NAMALWA (cell line): Measurements from ENCODE around the gene SPEN.
"Not testable (repeated sequence)": the region's sequence is repeated elsewhere in the genome, so short reads cannot be mapped to it uniquely, and the experiment has no call there.

ENCODE experiments used
- DNase-seq: peaks from one replicate; pipeline ENCODE4 v3.0.0-alpha.2; 2015; ENCODE audit warnings: low spot score

SPEN gene

DNA sequence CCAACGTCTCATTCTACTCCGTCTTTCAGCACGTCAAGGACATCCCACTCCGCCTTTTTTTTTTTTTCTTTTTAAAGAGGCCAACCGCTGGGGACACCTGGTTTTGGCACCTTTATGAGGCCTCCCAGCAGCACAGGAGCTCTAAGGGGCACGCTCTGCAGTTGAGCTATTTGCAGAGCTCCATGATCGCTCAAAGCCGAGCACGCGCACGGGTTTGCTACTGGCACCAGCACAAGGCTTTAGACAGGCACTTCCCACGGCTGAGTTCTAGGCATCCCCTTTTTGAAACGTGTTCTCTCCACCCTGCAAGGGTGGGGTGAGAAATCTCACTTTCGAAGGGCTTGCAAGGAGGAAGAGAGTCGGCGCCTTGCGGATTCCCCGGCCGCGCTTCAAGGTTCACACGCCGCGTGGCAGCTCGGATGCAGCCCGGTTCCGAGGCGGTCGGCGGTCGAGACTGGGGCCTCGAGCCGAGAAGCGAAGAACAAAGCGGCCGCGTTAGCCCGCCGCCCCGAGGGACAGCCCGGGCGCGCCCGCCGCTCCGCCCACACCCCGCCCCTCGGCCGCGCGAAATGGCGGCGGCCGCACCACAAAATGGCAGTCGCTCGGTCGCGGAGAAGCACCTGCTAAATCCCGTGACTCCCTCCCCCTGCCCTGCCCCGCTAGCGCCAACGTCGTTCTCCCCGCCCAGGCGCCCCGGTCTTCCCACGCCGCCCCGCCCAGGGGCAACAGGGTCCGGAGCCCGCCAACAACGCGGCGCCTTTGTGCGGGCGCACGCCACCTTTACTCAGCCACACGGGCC, 12.9 kb upstream of the SPEN start:
- peak; percentile 96 for DNase-seq

DNA sequence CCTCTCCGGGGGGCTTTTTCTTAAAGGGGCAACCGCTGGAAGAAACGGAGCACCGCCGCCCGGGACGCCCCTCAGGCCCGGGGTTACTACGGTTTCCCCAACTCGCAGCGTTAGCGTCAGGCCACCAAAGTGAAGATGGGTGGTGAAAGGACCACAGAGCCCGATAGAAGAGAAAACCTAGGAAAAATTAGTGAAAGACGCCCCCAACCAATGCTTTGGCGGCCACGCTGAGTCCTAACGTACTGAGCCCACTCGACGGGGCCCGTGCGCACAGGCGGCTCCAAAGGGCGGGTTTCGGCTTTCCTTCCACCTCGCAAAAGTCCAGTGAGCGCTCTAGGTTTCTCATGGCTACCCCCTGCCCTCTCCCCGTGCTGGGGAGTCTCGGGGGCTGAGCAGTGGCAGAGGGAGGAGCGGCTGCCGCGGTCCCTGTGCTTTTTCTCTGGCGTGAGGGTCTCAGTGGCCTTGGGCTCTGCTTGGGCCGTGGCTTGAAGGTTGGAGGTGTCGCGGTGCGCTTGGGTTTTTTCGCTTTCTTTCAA, 12.2 kb upstream of the SPEN start:
- DNase-seq: no peak

DNA sequence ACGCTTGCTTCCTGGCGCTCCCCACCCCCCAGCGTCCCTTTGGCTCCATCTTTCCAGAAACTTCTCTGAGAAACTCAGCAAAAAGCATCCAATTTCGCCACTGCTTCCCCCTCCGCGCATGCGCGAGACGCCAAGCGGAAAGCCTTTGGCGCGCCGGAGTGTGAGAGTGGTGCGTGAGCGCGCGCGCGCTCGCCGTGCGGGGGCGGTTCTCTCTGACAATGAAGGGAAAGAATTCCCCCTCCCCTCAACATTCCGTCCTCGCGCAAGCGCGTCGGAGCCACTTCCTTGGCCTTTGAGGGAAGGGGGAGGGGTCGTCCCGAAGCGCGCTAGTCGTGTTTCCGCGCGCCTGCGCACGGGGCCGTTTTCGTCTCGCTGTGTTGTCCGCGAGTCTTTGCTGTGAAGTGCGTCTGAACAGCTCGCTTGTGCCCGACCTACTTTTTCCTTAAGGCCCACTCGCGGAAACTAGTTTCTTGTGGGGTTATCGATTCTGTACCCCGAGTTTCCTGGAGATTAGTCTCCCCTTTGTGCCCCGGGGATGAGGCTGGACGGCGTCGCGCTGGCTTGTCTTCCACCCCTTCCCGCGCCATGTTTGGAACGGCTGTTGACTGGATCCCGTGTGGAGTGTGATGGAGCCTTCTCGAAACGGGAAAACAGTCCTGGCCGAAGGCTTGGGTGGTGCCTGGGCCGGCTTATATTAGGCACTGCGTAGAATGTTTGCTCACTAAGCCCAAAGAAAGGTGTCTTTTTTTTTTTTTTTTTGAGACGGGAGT, 11.6 kb upstream of the SPEN start:
- DNase-seq: peak; percentile 99

DNA sequence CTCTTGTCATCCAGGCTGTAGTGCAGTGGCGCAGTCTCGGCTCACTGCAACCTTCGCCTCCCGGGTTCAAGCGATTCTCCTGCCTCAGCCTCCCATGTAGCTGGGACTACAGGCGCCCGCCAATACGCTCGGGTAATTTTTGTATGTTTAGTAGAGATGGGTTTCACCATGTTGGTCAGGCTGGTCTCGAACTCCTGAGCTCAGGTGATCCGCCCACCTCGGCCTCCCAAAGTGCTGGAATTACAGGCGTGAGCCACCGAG, 11.1 kb upstream of the SPEN start:
- DNase-seq: not testable (repeated sequence)

DNA sequence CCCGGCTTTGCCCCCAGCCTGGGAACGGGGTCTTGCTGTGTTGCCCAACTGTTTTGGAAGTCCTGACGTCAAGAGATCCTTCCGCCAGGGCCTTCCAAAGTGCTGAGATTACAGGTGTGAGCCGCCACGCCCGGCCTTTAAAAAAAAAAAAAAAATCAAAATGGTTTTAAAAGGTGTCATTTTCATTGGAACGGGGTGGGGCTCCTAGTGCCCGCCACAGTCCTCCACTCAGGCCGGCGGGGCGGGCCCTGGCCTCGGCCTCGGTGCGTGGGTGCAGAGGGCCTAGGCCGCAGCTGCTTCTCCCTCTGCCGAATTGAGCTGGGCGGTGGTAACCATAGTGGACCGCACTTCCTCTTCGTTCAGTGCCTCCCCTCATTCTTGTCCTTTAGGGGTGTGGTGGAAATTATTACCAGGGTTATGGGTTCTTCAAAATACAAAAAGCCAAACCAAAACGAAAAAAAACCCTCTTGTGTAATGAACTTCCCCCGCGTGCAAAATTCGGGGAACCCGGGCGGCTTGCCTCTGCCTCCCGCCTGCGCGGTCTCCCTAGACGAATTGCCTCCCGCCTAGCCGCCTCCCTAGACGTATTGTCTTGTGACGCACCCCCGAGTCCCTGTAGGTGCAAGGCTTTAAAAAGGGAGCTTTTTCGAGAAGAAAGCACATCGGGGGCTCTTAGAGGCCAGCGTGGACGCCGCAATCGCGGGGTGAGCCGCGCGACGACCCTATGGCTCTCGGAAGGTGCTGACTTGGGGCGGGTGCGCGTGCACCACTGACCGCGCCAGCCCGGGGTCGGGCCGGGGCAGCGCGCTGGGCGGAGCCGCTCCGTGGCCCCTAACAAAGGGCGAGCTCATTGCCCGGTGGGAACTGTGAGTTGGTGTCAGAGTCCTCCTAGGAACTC, 10.5 kb upstream of the SPEN start:
- DNase-seq: no peak

DNA sequence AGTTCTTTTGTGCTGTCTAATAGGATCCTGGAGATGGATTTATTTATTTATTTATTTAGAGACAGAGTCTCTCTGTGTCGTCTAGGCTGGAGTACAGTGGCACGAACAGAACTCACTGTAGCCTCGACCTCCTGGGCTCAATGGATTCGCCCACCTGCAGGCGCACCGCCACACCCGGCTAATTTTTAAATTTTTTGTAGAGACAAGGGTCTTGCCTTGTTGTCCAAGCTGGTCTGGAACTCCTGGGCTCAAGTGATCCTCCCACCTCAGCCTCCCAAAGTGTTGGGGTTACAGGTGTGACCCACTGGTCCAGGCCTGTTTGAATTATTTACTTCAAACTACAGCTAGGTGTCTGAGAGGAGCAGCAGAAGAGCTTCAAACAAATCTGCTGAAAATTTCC, 9.6 kb upstream of the SPEN start:
- DNase-seq: no peak

DNA sequence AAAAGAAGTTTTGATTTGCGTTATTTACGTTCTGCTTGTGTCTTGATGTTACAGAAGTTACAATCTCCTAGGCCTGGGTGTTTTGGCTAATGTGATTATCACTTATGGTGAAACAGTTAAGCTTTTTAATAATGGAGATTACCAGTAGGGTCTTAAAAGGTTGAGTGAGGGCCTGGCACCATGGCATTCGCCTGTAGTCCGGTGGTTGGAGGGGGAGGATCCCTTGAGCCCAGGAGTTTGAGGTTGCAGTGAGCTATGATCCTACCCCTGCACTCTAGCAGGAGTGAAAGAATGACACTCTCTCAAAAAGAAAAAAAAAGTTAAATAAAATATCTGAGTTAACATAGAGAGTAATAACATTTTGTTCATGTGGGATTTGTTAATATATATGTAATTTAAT, 8.8 kb upstream of the SPEN start:
- no peak for DNase-seq

DNA sequence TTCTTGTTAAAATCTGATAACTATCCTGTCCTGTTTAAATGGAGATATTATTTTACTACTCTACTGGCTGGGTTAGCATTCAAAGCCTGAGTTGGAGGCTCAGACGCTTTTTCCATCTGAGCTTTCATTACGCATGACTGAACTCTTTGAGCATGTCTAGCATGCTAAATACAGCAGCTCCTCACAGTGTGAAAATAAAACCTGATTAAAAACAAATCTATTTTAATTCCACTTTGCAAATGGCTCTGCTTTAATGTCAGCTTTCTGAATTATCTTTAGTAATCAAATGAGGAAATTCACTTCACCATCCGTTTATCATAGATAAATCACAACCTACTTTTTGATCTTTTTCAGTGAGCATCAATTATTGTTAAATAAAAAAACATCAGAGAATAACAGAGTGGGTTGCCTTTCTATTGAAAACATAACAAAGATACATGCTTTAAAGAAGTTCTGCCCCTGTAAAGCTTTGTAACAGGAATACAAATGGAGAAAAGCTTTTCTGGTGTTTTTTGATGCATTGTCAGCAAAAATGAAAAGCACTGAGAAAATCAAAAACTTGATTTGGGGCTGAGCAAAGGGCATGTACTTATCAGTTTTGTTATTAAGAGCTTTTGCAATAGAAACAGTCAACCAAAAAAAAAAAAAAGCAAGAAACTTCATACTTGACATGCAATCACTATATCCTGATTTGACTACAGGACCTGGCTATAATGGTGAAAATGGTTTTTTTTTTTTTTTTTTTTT, 3.5 kb upstream of the SPEN start:
- peak; percentile 91 for DNase-seq

DNA sequence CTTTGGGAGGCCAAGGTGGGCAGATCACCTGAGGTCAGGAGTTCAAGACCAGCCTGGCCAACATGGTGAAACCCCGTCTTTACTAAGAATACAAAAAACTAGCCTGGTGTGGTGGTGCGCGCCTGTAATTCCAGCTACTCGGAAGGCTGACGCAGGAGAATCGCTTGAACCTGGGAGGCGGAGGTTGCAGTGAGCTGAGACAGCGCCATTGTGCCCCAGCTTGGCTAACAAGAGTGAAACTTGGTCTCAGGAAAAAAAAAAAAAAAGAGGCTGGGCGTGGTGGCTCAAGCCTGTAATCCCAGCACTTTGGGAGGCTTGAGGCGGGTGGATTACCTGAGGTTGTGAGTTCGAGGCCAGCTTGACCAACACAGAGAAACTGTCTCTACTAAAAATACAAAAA, 1.5 kb upstream of the SPEN start:
- not testable (repeated sequence) for DNase-seq

DNA sequence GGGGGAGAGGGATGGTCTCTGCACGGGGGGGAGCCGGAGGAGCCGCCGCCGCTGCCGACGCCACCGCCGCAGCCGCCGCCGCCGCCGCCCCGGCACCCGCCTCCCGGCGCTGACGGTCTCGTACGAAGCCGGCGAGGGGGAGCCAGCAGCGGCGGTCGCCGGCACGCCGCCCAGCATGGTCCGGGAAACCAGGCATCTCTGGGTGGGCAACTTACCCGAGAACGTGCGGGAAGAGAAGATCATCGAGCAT, 311 bp downstream of the SPEN start:
- DNase-seq: no peak

DNA sequence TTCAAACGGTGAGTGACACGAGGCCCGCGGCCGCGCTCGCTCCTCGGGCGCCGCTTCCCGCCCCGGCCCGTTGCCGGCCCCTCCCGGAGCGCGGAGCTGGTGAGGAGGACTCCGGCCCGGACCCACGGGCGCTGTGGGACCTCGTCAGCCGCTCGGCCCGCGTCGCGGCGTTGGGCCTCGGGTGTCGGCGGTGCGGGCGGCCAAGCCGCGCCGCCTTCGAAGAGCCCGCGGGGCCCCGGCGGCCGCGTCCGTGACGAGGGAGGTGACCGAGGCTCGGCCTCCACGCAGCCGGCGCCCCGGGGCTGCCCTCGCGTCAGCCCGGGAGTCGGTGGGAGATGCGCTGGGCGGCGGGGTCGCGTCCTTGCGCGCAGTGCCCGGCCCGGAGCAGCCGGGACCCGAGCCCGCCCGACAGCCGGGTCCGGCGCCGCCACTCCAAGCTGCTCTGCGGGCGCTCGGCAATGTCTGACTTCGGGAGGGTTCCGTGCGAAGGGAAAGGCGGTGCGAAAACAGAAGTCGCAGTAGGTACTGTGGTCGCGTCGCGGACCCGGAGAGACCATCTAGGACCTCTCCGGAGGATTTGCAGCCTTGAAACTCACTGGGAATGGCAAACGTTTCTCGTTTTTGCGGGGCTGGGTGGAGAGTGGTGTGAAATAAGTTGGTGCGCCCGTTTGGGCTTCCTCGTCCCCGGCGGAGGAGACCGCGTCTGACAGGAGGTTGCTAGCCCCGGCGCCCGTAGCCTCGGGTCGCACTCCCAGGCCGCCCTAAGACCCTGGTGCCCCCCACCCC, 829 bp downstream of the SPEN start:
- peak; percentile 76 for DNase-seq

DNA sequence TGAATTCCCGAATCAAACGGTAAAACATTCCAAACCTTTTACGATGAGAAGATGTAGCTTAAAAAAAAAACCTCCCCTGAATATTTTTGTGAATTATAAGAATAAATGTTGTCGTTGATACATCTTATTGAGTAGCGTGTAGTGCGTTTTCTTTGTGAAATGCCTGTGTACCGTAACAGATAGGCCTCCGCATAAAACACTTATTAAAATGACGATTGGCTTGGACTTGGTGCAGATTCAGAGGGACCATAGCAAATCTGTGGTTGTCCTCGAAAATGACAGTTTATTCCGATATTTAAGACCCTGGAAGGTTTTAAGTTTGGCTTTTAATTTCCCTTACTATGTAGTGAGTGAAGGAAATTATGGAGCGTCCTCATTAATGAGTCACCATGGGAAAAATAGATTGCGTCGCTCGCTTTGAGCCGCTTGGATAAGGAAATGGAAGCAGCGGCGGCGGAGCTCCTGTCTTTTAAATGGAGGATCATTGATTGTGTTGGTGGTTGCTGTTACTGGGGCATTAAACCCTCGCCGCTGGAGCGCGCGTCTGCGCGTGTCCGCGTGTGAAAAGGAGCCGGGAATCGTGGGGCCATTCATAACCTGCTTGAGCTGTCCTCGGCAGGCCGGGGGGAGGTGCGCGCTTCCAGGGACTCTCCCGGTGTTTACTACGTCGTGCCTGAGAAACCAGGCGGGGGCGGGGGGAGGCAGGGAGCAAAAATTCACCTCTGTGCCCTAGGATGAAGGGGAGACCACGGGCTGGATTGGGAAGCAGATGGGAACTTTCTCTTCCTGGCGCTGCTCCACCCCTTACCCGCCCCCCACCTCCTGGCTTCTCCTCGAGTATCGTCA, 1.6 kb downstream of the SPEN start:
- peak; percentile 91 for DNase-seq

DNA sequence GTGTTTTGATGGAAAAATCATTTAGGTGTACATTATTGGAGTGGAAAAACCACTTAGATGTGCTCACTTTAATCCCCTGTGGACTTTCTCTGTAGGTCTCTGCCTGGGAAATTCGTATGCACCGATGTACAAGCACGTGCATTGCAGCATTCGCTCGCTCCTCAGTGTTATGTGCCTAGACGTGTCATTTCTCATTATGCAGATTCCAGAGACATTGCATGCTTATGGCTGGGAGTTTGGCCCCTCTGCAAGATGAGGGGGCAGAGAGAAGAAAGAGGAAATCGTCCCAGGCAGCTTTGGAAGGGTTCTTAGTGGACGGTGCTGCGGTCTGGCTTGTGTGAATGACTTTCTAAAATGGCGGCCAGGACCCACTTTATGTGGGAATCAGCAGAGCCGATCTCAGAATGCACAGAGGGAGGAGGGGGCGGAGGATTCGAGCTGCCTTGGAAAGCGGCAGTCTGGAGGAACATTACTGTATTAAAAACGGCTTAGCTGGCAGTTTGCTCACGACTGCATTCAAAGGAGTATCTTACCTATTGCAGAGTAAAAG, 2.3 kb downstream of the SPEN start:
- DNase-seq: peak; percentile 85

DNA sequence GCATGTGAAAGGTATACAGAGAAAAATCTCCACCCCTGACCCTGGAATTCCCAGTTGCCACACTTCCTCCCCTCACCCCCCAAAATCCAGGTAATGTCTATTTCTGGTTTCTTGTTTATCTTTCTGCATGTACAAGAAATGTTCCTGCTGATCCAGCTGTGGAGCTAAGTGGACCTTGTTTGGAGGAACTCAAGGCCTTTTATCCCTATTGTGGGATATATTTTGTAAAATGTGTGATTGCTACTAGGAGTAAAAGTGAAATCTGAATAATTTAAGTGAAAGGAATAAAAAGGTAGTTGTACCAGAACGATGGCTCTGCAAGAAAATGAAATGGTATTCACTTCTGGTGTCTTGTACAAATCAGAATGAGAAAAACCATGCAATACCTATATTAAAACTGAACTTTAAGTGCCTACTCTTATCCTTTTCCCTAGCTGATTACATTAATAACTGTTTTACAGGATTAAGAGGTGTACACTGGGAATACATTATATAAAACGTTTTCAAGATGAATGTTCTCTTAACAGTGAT, 3.0 kb downstream of the SPEN start:
- DNase-seq: no peak

DNA sequence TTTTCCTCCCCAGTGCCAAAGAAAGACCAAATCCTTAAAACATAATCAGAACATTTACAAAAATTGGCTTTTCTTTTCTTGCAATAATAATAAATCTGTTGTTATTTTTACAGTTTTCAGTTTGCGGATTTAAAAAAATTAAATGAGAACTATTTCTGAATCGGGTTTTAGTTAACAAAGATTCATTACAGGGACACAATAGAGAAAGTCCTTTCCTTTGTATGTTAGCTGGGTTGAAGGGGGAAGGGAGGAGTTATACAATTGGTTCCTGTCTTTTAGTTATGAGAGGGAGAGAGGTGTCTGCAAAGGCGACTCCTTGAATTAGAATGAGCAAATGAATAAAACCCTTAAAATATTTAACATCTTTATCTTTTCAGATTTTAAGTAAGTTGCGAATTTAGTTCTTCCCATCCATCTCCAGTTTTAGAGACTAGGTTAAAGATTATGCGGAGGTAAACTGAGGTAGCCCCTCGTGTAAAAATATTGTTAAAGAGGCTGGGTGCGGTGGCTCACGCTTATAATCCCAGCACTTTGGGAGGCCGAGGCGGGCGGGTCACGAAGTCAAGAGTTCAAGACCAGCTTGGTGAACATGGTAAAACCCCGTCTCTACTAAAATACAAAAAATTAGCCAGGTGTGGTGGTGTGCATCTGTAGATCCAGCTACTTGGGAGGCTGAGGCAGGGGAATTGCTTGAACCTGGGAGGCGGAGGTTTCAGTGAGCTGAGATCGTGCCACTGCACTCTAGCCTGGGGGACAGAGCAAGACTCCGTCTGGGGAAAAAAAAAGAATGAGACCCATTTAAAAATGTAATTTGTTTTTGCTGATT, 3.9 kb downstream of the SPEN start:
- DNase-seq: no peak

DNA sequence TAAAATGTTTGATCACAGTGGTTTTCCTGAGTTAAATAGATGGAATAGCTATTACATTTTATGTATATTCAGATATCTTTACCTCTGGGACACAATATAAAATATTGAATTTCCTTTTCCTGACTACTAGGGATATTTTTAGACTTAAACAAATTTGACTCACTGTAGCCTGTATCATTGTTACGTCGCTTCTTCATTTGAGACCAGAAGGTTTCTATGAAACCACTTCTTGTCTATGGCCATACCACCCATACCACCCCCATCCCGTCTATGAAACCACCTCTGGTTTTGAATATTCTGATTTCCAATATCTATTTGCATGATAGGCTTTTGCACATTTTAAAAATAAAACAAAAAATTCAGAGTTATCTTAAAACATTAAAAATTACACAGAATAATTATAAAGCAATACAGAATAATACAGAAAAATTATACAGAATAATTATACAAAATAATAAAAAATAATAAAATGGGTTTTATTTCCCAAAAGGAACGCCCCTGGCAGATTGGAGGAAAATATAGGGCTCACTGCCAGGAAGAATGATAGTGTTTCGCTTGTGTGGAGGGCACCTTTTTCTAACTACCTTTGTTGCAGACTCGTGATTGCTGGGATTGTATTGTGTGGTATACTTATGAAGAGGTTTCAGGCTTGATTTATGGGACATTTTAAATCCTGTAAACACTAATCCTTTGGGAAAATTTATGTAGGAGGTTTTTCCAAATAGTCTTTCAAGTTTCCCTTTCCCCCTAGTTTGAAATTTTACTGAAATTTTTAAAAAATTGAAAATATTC, 4.7 kb downstream of the SPEN start:
- DNase-seq: peak; percentile 54

DNA sequence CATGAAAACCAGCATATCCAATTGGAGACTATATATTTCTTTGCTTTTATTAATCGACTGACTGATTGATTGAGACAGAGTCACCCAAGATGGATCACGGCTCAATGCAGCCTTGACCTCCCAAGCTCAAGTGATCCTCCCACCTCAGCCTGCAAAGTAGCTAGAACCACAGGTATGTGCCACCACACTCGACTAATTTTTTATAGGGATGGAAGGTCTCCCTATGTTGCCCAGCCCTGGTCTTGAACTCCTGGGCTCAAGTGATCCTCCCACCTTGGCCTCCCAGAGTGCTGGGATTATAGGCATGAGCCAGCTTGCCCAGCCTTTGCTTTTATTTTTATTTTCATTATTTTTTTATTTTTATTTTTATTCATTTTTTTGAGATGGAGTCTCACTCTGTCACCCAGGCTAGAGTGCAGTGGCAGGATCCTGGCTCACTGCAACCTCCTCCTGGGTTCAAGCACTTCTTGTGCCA, 5.4 kb downstream of the SPEN start:
- no peak for DNase-seq

DNA sequence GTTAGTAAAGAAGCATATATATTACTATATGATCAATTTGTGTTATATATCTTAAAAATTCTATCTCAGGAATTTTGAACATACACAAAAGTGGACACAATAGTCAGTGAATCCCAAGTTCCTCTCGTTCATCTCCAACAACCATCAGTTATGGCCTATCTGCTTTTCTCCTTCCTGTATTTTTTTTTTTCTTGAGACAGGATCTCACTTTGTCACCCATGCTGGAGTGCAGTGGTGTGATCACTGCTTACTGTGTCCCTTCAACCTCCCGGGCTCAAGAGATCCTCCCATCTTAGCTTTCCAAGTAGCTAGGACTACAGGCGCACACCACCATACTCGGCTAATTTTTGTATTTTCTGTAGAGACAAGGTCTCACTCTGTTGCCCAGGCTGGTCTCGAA, 9.4 kb downstream of the SPEN start:
- no peak for DNase-seq
